Measurements from ENCODE around the gene SEC22B. TPM values are rescaled to one million over a fixed set of nuclear protein-coding genes. Genes with fewer than 3 reads are reported as not detected.
"Not testable (repeated sequence)": the region's sequence is repeated elsewhere in the genome, so short reads cannot be mapped to it uniquely, and the experiment has no call there.

The SEC22B gene
- total RNA-seq: 10 to 100 TPM; 23.0 TPM

DNA sequence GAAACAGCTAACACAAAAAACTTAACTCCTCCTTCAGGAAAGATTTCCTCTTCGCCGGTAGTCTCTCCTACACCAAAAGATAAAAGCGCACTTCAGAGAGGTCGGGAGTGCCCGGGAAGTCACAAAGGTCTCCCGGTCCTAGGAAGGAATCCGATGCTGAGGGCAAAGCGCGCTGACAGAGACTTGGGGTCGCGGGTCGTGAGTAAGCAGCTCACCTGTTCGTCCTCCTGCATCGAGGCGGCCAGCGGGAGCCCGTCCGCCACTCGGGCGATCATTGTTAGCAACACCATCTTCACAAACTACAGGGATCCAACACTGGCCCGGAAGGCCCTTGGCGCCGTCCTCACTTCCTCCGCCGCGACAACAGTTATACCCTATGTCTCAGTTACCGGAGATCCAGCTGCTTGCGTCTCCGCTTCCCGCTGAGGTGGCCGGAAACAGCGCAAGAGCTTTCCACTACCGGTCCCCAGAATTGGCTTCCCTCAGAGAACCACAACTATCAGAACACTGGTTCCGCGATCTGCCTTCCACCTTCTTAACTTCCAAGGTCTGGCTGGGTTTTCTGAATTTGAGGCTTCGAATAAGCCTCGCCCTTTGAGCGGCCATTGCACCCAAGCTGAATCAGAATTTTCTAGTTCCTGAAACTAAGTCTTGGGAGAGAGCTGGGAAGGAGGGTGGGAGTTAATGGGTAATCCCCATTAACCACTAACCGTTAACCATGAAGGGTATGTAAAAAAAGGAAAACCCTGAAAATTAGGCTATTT is at the start of gene SEC22B:
Gene SEC22B (minus strand): TSS at position 429 of the 764 bp plus-strand sequence. CDS start 139 bp downstream, at position 290.
- H3K4me3 Mint-ChIP-seq: peak within 1 kb of the TSS; percentile 100
- peaks cover 16% of the 10 kb centered on the region for H3K4me1 Mint-ChIP-seq
- peaks cover 10% of the 10 kb centered on the region for H3K36me3 Mint-ChIP-seq
- peaks cover 1% of the 10 kb centered on the region for H3K9me3 Mint-ChIP-seq
- no peaks in the 10 kb centered on the region for H3K27me3 Mint-ChIP-seq
- peak within 1 kb of the TSS; percentile 99 for H3K27ac Mint-ChIP-seq
- peak; percentile 87 for DNase-seq

- H3K4me1 Mint-ChIP-seq, H3K9me3 Mint-ChIP-seq, DNase-seq, H3K27ac Mint-ChIP-seq, H3K27me3 Mint-ChIP-seq, H3K4me3 Mint-ChIP-seq, H3K36me3 Mint-ChIP-seq: not testable (repeated sequence)
Measured at GRCh38 chr1:120217933-120218332, 41.6 kb upstream of the SEC22B start.

DNA sequence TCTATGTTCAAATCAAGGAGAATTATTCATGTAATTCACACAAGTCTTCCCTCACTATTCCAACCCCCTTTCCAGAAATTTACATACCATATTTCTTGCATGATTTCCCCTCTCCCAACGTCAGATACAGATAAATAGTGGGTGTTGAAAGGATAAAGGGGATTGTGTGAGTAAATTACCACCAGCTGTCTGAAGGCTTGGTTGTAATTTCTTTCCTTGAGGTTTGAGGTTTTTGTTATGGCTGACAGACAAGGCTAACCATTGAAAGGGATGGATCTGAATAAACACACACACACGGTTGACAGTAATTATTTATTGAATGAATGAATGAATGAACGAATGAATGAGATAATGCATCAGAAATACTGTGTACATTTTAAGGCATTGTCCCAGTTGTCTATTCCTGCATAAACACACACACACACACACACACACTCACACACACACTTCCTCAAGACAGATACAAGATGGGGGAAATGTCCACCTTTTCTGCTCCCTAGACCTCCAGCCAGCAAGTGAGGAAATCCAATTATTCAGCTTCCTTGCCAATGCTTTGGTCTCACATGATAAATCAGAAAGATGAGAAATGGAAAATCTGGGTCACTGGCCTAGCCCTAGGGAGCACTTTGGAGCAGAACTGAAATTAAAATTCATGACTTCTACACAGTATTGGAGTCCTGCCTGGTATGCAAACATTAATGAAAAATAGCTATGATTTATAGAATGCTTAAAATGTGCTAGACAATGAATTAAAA is 41.0 kb upstream of the SEC22B start:
- not testable (repeated sequence) for H3K9me3 Mint-ChIP-seq, H3K4me3 Mint-ChIP-seq, DNase-seq, H3K4me1 Mint-ChIP-seq, H3K27me3 Mint-ChIP-seq, H3K36me3 Mint-ChIP-seq, H3K27ac Mint-ChIP-seq

- not testable (repeated sequence) for DNase-seq
Measured at GRCh38 chr1:120213606-120214005, 37.3 kb upstream of the SEC22B start.

DNA sequence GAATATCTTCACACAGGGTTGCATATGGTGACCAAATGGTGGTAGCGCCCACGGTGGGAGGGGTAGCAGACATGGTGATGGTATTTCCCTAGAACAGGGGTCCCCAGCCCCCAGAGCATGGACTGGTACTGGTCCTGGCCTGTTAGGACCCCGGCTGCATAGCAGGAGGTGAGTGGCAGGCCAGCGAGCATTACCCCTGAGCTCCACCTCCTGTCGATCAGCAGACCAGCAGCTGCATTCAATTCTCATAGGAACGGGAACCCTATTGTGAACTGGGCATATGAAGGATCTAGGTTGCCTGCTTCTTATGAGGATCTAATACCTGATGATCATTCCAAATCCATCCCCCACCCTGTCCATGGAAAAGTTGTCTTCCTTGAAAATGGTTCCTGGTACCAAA is 34.4 kb upstream of the SEC22B start:
- not testable (repeated sequence) for H3K4me1 Mint-ChIP-seq, DNase-seq, H3K36me3 Mint-ChIP-seq, H3K4me3 Mint-ChIP-seq, H3K27me3 Mint-ChIP-seq, H3K27ac Mint-ChIP-seq, H3K9me3 Mint-ChIP-seq

More at GRCh38 chr1:120213606-120214005, 37.3 kb upstream of the SEC22B start:
- H3K36me3 Mint-ChIP-seq, H3K27ac Mint-ChIP-seq, H3K27me3 Mint-ChIP-seq, H3K4me3 Mint-ChIP-seq, H3K9me3 Mint-ChIP-seq, H3K4me1 Mint-ChIP-seq: not testable (repeated sequence)

DNA sequence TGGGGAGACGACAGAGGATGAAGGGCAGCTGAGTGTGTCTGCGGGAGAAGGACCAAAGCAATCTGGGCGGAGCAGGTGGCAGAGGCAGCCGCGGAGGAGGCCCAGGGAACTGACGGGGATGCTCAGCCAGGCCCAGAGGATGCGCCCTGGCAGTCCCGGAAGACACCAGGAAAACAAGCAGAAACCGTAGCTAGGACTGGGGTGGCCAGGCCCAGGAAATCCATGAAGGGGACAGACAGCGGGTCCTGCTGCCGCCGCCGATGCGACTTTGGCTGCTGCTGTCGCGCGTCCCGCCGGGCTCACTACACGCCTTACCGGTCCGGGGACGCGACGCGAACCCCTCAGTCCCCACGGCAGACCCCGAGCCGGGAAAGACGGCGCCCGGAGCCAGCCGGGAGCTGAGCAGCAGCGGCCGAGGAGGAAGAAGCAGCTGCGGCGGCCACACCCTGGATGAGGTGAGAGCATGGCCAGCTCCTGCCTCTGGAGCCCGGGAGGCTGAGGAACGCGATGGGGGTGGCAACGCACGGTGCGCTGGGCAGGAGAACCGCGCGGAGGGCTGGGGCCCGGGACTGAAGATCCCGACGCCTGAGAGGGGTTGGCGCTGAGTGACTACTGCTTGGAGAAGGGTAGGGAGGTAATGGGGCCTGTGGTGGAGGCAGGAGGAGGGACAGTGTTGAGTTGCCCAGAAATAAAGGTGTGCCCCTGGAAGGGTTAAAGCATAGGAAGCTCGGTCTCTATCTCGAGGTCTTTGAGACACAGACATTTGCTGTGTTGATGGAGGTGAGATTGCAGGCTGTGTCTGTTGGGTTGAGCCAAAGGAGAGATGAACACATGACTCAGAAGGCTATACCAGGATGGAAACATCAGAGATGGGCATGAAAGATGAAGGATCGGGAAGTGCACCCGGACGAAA is 20.8 kb upstream of the SEC22B start:
- Mint-ChIP-seq H3K4me3 (peak overlapping the region; percentile 78), H3K27me3 (peaks cover 12% of the 10 kb centered on the region)
- not testable (repeated sequence) for DNase-seq, H3K27ac Mint-ChIP-seq, H3K9me3 Mint-ChIP-seq, H3K36me3 Mint-ChIP-seq, H3K4me1 Mint-ChIP-seq

- not testable (repeated sequence) for H3K27ac Mint-ChIP-seq, H3K27me3 Mint-ChIP-seq, H3K4me1 Mint-ChIP-seq, H3K4me3 Mint-ChIP-seq, H3K36me3 Mint-ChIP-seq, H3K9me3 Mint-ChIP-seq, DNase-seq
Measured at GRCh38 chr1:120188626-120189025, 12.3 kb upstream of the SEC22B start.

GRCh38 chr1:120182176-120182707 is 5.9 kb upstream of the SEC22B start:
- H3K27me3 Mint-ChIP-seq, H3K36me3 Mint-ChIP-seq, DNase-seq, H3K27ac Mint-ChIP-seq, H3K4me3 Mint-ChIP-seq, H3K9me3 Mint-ChIP-seq: not testable (repeated sequence)
- H3K4me1 Mint-ChIP-seq: peaks cover 15% of the 10 kb centered on the region

DNA sequence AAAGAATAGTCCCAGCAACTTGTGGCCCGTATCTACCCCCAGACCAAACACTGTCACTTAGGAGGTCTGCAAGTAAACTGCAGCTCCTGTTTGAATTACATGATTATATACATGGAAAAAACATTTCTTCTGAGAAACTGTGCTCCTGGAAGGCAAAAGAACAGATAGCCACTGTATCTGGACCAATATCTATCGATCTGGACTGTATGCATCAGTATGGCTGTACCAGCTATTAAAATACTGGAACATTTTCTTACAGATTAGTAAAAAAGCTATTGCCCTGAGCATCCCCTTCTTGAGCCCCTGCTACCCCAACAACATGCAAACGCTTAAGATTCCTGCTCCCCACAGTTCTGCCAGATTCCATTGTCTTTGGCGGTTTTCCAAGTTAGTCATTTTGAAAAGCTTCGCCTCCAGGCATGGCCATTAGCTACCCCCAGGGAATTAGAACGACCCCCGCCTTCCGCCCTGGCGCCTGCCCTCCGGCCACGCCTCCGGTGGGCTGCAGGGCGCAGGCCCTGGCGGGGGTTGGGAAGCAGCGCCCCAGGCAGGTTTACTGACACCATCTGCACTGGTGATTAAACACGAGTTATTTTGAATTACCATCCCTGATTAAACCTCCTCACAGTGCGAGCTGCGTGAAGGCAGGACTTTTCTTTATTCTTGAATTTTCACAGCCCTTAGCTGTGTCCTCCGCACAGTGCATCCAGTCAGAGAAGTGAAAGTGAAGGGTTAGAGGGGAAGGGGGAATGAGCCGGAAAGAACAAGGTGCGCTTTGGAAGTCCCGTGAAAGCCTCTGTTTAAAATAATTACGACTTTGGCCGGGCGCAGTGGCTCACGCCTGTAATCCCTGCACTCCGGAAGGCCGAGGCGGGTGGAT is 3.7 kb upstream of the SEC22B start:
- H3K27ac Mint-ChIP-seq, H3K36me3 Mint-ChIP-seq, DNase-seq, H3K9me3 Mint-ChIP-seq, H3K27me3 Mint-ChIP-seq: not testable (repeated sequence)
- Mint-ChIP-seq H3K4me3 (peak overlapping the region; percentile 29), H3K4me1 (peaks cover 17% of the 10 kb centered on the region)

DNA sequence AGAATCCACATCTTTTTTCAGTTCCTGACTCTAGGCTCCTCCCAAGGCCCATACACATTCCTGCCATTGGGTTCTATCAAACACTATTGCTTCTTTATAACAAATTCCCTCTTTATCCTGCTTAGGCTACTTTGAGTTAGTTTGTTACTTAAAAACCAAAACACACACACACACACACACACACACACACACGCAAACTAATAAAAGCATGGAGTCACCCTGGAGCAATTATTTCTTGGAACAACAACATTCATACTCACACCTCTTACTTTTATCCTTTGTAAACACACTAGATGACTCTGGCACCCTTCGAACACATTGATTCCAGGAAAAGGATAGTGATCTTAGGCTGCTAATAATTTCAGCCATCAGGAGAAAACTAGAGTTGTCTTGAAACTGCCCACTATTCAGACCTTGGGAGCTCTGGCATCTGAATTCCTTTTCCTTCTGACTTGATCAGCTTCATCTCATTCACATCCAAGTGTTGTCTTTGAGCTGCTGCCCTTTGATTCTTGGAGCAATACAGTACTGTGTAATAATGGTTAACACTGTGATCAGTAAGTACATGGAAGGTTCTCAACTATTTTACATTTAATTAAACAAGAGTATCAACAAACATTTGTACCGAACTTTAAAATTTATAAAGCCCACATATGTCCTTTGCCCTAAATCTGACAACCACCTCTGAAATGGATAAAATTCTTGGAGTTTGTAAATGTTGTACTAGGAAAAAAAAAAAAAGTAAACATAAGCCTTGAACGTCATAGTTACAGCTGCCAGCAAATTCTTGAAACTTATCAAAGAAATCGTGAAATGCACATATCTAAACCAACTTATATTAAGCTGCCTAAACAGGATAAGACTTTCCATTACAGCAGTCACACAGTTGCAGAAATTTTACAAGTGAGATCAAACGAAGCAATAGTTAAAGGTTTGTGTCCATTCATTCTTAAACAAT is 2.8 kb upstream of the SEC22B start:
- DNase-seq: no peak
- Mint-ChIP-seq H3K27me3 (no peaks in the 10 kb centered on the region), H3K36me3 (peaks cover 10% of the 10 kb centered on the region), H3K27ac (peak overlapping the region; percentile 22), H3K4me3 (no peak overlapping the region), H3K9me3 (peaks cover 1% of the 10 kb centered on the region), H3K4me1 (peaks cover 17% of the 10 kb centered on the region)

DNA sequence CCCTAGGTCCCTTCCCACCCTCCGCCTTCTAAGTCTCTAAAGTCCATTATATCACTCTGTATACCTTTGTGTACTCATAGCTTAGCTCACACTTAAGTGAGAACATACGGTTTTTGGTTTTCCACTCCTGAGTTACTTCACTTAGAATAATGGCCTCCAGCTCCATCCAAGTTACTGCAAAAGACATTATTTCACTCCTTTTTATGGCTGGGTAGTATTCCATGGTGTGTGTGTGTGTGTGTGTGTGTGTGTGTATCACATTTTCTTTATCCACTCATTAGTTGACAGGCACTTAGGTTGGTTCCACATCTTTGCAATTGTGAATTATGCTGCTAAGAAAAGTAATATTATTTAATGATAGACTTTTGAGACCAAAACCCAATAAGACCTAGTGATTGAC is 1.7 kb upstream of the SEC22B start:
- H3K4me1 Mint-ChIP-seq: peaks cover 17% of the 10 kb centered on the region
- H3K36me3 Mint-ChIP-seq, H3K27me3 Mint-ChIP-seq, DNase-seq, H3K4me3 Mint-ChIP-seq, H3K9me3 Mint-ChIP-seq, H3K27ac Mint-ChIP-seq: not testable (repeated sequence)

GRCh38 chr1:120175688-120176087 is 632 bp downstream of the SEC22B start:
- peak overlapping the region; percentile 100 for H3K4me3 Mint-ChIP-seq
- not testable (repeated sequence) for H3K36me3 Mint-ChIP-seq, H3K27me3 Mint-ChIP-seq, H3K9me3 Mint-ChIP-seq, DNase-seq
- peaks cover 14% of the 10 kb centered on the region for H3K4me1 Mint-ChIP-seq
- peak overlapping the region; percentile 99 for H3K27ac Mint-ChIP-seq

- H3K27me3 Mint-ChIP-seq, H3K9me3 Mint-ChIP-seq, H3K4me1 Mint-ChIP-seq, H3K4me3 Mint-ChIP-seq, H3K27ac Mint-ChIP-seq, DNase-seq, H3K36me3 Mint-ChIP-seq: not testable (repeated sequence)
Measured at GRCh38 chr1:120164761-120165160, 11.6 kb downstream of the SEC22B start.

Measured in activated naive CD8-positive, alpha-beta T cell treated with anti-CD3 and anti-CD28 coated beads for 36 hours (primary cell).